Posterior cingulate gyrus (tissue), 11 donors: ENCODE data around the gene AGXT.
"Not testable (repeated sequence)": the region's sequence is repeated elsewhere in the genome, so short reads cannot be mapped to it uniquely, and the experiment has no call there.

Experiments
- DNase-seq, 10 donors: peaks; one replicate each; pipeline versions ENCODE4 v3.0.0 to v3.0.0-alpha.2; 2020 to 2021; ENCODE audit warnings: mixed read lengths in 3 of 10
- intact Hi-C: fragments of 100-400 bp; cut with DNase I; formaldehyde crosslinking; loops from one replicate; pipeline ENCODE4 v1.15.1; 2023

The AGXT gene

GRCh38 chr2:240837621-240838020 lies 31.0 kb upstream of the AGXT start:
- intact Hi-C loops = no loop called here
- DNase-seq = no peak

- intact Hi-C loops = no loop called here
Observed at GRCh38 chr2:240839152-240840143, 29.2 kb upstream of the AGXT start.

GRCh38 chr2:240840435-240841060 lies 28.1 kb upstream of the AGXT start:
- peak; percentile 52 to 95 (median 73) for DNase-seq
- intact Hi-C loops = no loop called here

More at GRCh38 chr2:240839152-240840143, 29.2 kb upstream of the AGXT start:
- DNase-seq = no peak

GRCh38 chr2:240846309-240846708 lies 22.3 kb upstream of the AGXT start:
- intact Hi-C loops = not testable (repeated sequence)

GRCh38 chr2:240846873-240847595 lies 21.6 kb upstream of the AGXT start:
- intact Hi-C loops = no loop called here
- DNase-seq = no peak

More at GRCh38 chr2:240846309-240846708, 22.3 kb upstream of the AGXT start:
- not testable (repeated sequence) for DNase-seq

GRCh38 chr2:240847817-240848216 lies 20.8 kb upstream of the AGXT start:
- DNase-seq = no peak
- intact Hi-C loops = no loop called here

GRCh38 chr2:240848900-240849680 lies 19.5 kb upstream of the AGXT start:
- DNase-seq = peak in 1 of 10 donors; percentile 49
- intact Hi-C loops = no loop called here

GRCh38 chr2:240850026-240850425 lies 18.6 kb upstream of the AGXT start:
- no peak for DNase-seq
- intact Hi-C loops = loop anchor here (10.0 kb wide), 1 partner anchor 1025 kb away; no protein-coding TSS in a partner anchor

- intact Hi-C loops = loop anchor here (10.0 kb wide), 1 partner anchor 1024 kb away; no protein-coding TSS in a partner anchor
- peak in 1 of 10 donors; percentile 57 for DNase-seq
Observed at GRCh38 chr2:240850756-240851077, 17.9 kb upstream of the AGXT start.

- intact Hi-C loops = loop anchor here (10.0 kb wide), 1 partner anchor 1023 kb away; no protein-coding TSS in a partner anchor
- DNase-seq = peak; percentile 78 to 98 (median 92)
Observed at GRCh38 chr2:240851078-240851991, 17.3 kb upstream of the AGXT start.

- DNase-seq = peak in 1 of 10 donors; percentile 72
- intact Hi-C loops = loop anchor here (10.0 kb wide), 1 partner anchor 1022 kb away; no protein-coding TSS in a partner anchor
Observed at GRCh38 chr2:240852671-240853314, 15.8 kb upstream of the AGXT start.

GRCh38 chr2:240855670-240856069 lies 13.0 kb upstream of the AGXT start:
- peak in 2 of 10 donors; percentile 60 to 66 for DNase-seq
- intact Hi-C loops = loop anchor here (10.0 kb wide), 1 partner anchor 1019 kb away; no protein-coding TSS in a partner anchor

- intact Hi-C loops = loop anchor here (10.0 kb wide), 1 partner anchor 1018 kb away; no protein-coding TSS in a partner anchor
- peak in 1 of 10 donors; percentile 66 for DNase-seq
Observed at GRCh38 chr2:240856151-240856980, 12.3 kb upstream of the AGXT start.

- intact Hi-C loops = loop anchor here (10.0 kb wide), 1 partner anchor 1017 kb away; no protein-coding TSS in a partner anchor
- peak in 2 of 10 donors; percentile 58 to 73 for DNase-seq
Observed at GRCh38 chr2:240857039-240858008, 11.3 kb upstream of the AGXT start.

GRCh38 chr2:240858321-240858720 lies 10.3 kb upstream of the AGXT start:
- peak in 1 of 10 donors; percentile 67 for DNase-seq
- intact Hi-C loops = loop anchor here (10.0 kb wide), 1 partner anchor 1016 kb away; no protein-coding TSS in a partner anchor

- peak in 2 of 10 donors; percentile 54 to 58 for DNase-seq
- intact Hi-C loops = loop anchor here (10.0 kb wide), 1 partner anchor 1016 kb away; no protein-coding TSS in a partner anchor
Observed at GRCh38 chr2:240858871-240859270, 9.8 kb upstream of the AGXT start.
